ENCODE results near the gene SYF2. TPM values are rescaled to one million over a fixed set of nuclear protein-coding genes. Genes with fewer than 3 reads are reported as not detected.

Gene SYF2
- total and polyA plus RNA-seq, 2 donors (not counting 1 experiment from before 2014, with no cell fraction given), result 21.9 to 67.3 TPM

GRCh38 chr1:25185409-25186160, 46.7 kb downstream of the SYF2 start:
- no peaks in the 10 kb centered on the region for H3K9me3 ChIP-seq (ENCODE audit: control extremely low read depth in 1 of 3, control insufficient read depth in 2 of 3, insufficient read depth in 1 of 3, low read length in 2 of 3)
- POLR2A ChIA-PET, result interaction anchor here (0.7 kb wide), 1 partner anchor 368 kb away, joined by 3 read pairs; no protein-coding TSS in a partner anchor
- DNase-seq (no peak), ATAC-seq (ENCODE audit: low read depth) (no peak)
- no peak overlapping the region for H3K9ac ChIP-seq (ENCODE audit: low read length)
- no peaks in the 10 kb centered on the region for H3K4me1 ChIP-seq (ENCODE audit: control insufficient read depth in 2 of 2, insufficient read depth in 2 of 2, low read length in 2 of 2)
- CTCF ChIA-PET, result no interaction called here
- Mint-ChIP-seq H3K27me3 (peaks cover 19% of the 10 kb centered on the region), H3K9me3 (ENCODE audit: insufficient read depth) (no peaks in the 10 kb centered on the region), H3K4me3 (no peak overlapping the region), H3K27ac (no peak overlapping the region), H3K4me1 (no peaks in the 10 kb centered on the region)
- no peaks in the 10 kb centered on the region for H4K20me1 ChIP-seq (ENCODE audit: control insufficient read depth, insufficient read depth, low read length, poor library complexity, severe bottlenecking)
- H3K36me3 ChIP-seq (replicated peaks in 1 of 2; ENCODE audit: control extremely low read depth in 1 of 2, control insufficient read depth in 1 of 2, extremely low read depth in 1 of 2, insufficient read depth in 2 of 2, low read length in 1 of 2), result no peaks in the 10 kb centered on the region
- no peak overlapping the region for H2AFZ ChIP-seq (ENCODE audit: insufficient read depth, low read depth, low read length, poor library complexity, severe bottlenecking)
- H3K27ac ChIP-seq (ENCODE audit: low read length in 2 of 2), result no peak overlapping the region
- TF ChIP-seq CTCF (IDR thresholded peaks at IDR 0.05), result no peak
- TF ChIP-seq EZH2 (IDR thresholded peaks at IDR 0.05; ENCODE audit: borderline replicate concordance, insufficient read depth, low read depth, low read length, poor library complexity, severe bottlenecking), result no peak
- H3K27me3 ChIP-seq (replicated peaks in 1 of 4; ENCODE audit: control extremely low read depth in 1 of 4, control insufficient read depth in 3 of 4, insufficient read depth in 4 of 4, low read length in 3 of 4), result peaks cover 0 to 3% (median 0%) of the 10 kb centered on the region in 4 experiments
- H3K79me2 ChIP-seq (ENCODE audit: control insufficient read depth, insufficient read depth, low read length), result no peaks in the 10 kb centered on the region
- intact Hi-C loops (cut with micrococcal nuclease), result no loop called here
- H3K4me3 ChIP-seq (ENCODE audit: control extremely low read depth in 1 of 5, extremely low read depth in 1 of 5, insufficient read depth in 1 of 5, low read depth in 2 of 5, low read length in 4 of 5), result no peak overlapping the region
- no peak overlapping the region for H3K4me2 ChIP-seq (replicated peaks; ENCODE audit: low read depth, low read length, poor library complexity, severe bottlenecking)
- 44% methylated on average over 9 of the region's 10 CpGs for WGBS (ENCODE audit: insufficient coverage)

DNA sequence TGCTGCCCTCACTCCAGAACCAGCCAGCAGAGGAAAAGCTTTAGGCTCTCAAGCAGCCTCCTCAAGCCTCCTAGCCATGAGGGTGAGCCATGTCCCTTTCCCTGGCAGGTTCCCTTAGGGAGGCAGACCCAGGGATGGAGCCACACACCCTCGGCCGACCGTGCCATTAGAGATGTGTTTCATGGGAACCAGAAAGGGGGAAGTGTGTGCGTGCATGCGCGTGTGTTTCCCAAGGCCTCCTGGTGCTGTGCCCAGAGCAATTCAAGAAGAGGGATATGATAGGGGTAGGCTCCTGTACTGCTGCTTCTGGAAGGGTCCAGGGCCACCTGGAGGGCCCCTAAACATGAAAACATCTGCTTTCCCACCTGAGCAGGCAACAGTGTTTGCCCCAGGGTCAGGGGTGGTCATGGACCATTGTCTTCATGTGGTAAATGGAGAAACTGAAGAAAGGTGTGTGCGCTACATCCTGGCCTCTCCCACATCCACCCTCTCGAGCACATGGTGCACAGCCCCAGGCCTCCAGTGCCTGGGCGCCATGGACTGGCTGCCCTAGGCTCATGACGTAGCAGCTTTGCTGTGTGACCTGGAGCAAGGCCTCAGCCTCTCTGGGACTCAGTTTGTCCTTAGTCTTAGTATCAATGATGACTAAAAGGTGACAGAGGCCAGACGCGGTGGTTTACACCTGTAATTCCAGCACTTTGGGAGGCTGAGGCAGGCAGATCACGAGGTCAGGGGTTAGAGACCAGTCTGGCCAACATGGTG, 48.1 kb downstream of the SYF2 start:
- Histone ChIP-seq H3K27me3 (replicated peaks in 1 of 4; ENCODE audit: control extremely low read depth in 1 of 4, control insufficient read depth in 3 of 4, insufficient read depth in 4 of 4, low read length in 3 of 4) (peaks cover 0 to 3% (median 0%) of the 10 kb centered on the region in 4 experiments), H3K4me1 (ENCODE audit: control insufficient read depth in 2 of 2, insufficient read depth in 2 of 2, low read length in 2 of 2) (no peaks in the 10 kb centered on the region), H2AFZ (ENCODE audit: insufficient read depth, low read depth, low read length, poor library complexity, severe bottlenecking) (no peak overlapping the region), H3K9ac (ENCODE audit: low read length) (no peak overlapping the region), H4K20me1 (ENCODE audit: control insufficient read depth, insufficient read depth, low read length, poor library complexity, severe bottlenecking) (no peaks in the 10 kb centered on the region), H3K36me3 (replicated peaks in 1 of 2; ENCODE audit: control extremely low read depth in 1 of 2, control insufficient read depth in 1 of 2, extremely low read depth in 1 of 2, insufficient read depth in 2 of 2, low read length in 1 of 2) (no peaks in the 10 kb centered on the region), H3K4me3 (ENCODE audit: control extremely low read depth in 1 of 5, extremely low read depth in 1 of 5, insufficient read depth in 1 of 5, low read depth in 2 of 5, low read length in 4 of 5) (no peak overlapping the region), H3K4me2 (replicated peaks; ENCODE audit: low read depth, low read length, poor library complexity, severe bottlenecking) (no peak overlapping the region), H3K27ac (ENCODE audit: low read length in 2 of 2) (no peak overlapping the region), H3K9me3 (ENCODE audit: control extremely low read depth in 1 of 3, control insufficient read depth in 2 of 3, insufficient read depth in 1 of 3, low read length in 2 of 3) (no peaks in the 10 kb centered on the region), H3K79me2 (ENCODE audit: control insufficient read depth, insufficient read depth, low read length) (no peaks in the 10 kb centered on the region)
- 93% methylated on average over 3 of the region's 13 CpGs for WGBS (ENCODE audit: insufficient coverage)
- no peak for TF ChIP-seq CTCF (IDR thresholded peaks at IDR 0.05)
- ChIA-PET CTCF (interaction anchor here (0.7 kb wide), 1 partner anchor 42 kb away, joined by 3 read pairs; no protein-coding TSS in a partner anchor), POLR2A (no interaction called here)
- no peaks in the 10 kb centered on the region for H3K4me1 Mint-ChIP-seq
- intact Hi-C loops (cut with micrococcal nuclease), result no loop called here
- H3K4me3 Mint-ChIP-seq, result no peak overlapping the region
- no peak overlapping the region for H3K27ac Mint-ChIP-seq
- no peaks in the 10 kb centered on the region for H3K9me3 Mint-ChIP-seq (ENCODE audit: insufficient read depth)
- ATAC-seq (ENCODE audit: low read depth) (no peak), DNase-seq (no peak)
- peaks cover 15% of the 10 kb centered on the region for H3K27me3 Mint-ChIP-seq
